OCI-LY7 (cell line): Measurements from ENCODE around the gene NLN.

Source experiments
- EZH2phosphoT487 ChIP-seq: fragments of 200-600 bp; sonication (generic); IDR thresholded peaks from 2 replicates; pipeline ENCODE4 v1.6.1; 2018; ENCODE audit warnings: low read depth, borderline replicate concordance, mild to moderate bottlenecking, mixed run types, antibody characterized with exemption, low read length, moderate library complexity, mixed read lengths
- TF ChIP-seq, protein P1 (sequence below): fragments of 200-600 bp; sonication (generic); conservative IDR thresholded peaks from 2 replicates; pipeline ENCODE4 v1.5.1; 2014; ENCODE audit warnings: mild to moderate bottlenecking, antibody characterized with exemption, low read length, moderate library complexity, mixed read lengths

DNA sequence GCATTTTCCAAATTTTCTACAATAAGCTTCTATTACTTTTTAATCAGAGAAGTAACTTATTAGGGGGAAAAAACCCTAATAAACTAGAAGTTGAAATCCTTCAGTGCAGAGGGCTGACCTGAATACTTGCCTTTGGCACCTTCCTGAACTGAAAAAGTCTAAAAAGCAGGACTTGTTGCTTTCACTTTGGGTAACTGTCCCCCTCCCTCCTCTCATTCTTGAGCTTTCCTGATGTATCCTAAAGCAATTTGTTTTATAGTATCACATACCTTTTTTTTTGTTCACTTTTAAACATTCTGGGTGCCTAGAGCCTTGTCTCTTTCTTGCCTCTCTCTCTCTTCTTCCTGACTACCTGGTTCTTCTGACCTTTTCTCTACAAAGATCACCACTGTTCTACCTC is 140.4 kb downstream of the NLN start:
- no peak for TF ChIP-seq EZH2phosphoT487
- TF ChIP-seq, protein P1, sequence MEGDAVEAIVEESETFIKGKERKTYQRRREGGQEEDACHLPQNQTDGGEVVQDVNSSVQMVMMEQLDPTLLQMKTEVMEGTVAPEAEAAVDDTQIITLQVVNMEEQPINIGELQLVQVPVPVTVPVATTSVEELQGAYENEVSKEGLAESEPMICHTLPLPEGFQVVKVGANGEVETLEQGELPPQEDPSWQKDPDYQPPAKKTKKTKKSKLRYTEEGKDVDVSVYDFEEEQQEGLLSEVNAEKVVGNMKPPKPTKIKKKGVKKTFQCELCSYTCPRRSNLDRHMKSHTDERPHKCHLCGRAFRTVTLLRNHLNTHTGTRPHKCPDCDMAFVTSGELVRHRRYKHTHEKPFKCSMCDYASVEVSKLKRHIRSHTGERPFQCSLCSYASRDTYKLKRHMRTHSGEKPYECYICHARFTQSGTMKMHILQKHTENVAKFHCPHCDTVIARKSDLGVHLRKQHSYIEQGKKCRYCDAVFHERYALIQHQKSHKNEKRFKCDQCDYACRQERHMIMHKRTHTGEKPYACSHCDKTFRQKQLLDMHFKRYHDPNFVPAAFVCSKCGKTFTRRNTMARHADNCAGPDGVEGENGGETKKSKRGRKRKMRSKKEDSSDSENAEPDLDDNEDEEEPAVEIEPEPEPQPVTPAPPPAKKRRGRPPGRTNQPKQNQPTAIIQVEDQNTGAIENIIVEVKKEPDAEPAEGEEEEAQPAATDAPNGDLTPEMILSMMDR, result no peak
